Panc1 (cell line): Measurements from ENCODE around the gene GHRHR. TPM values are rescaled to one million over a fixed set of nuclear protein-coding genes. Genes with fewer than 3 reads are reported as not detected.

Experiments used
- ATAC-seq: fragments of 200-7000 bp; cut with Tn5 transposase; 2 replicates; pipeline ENCODE4 v1.9.1; 2020; ENCODE audit warnings: mild to moderate bottlenecking, moderate library complexity
- BruUV-seq: library from RNA; stranded (reverse); fragments of 400-500 nt; replicated peaks from 2 replicates; lab custom pipeline; 2021; lab: Mats Ljungman, UMichigan
- CTCF ChIA-PET: fragments of 300-600 bp; sonication (Branson Sonifier 250); formaldehyde crosslinking; loops from one replicate; lab custom pipeline; 2022; ENCODE audit warnings: antibody characterized with exemption; lab: Charles Lee
- POLR2A ChIA-PET: fragments of 300-600 bp; sonication (Branson Sonifier 250); formaldehyde crosslinking; loops from one replicate; lab custom pipeline; 2022; ENCODE audit warnings: antibody characterized with exemption; lab: Charles Lee
- DNase-seq: peaks from one replicate; pipeline ENCODE4 v3.0.0-alpha.2; 2010; ENCODE audit warnings: low read depth, low spot score
- H3K27ac ChIP-seq: 2 replicates; pipeline ENCODE4 v1.5.1; 2011; ENCODE audit warnings: mild to moderate bottlenecking, low read length, inconsistent platforms
- H3K27me3 ChIP-seq: fragments of 200-500 bp; sonication (Bioruptor generic); 2 replicates; pipeline ENCODE4 v1.6.0; 2014; ENCODE audit warnings: low read length, inconsistent platforms; ENCODE audit not compliant: control insufficient read depth, insufficient read depth
- H3K36me3 ChIP-seq: fragments of 200-500 bp; sonication (Bioruptor generic); 2 replicates; pipeline ENCODE4 v1.5.1; 2014; ENCODE audit warnings: inconsistent platforms, mild to moderate bottlenecking, low read length, moderate library complexity; ENCODE audit not compliant: control insufficient read depth, insufficient read depth
- H3K4me1 ChIP-seq: 2 replicates; pipeline ENCODE4 v1.5.1; 2011; ENCODE audit warnings: inconsistent platforms, mild to moderate bottlenecking, low read length, moderate library complexity; ENCODE audit not compliant: control insufficient read depth, insufficient read depth
- H3K4me3 ChIP-seq, 2 experiments: 2 replicates each; pipeline ENCODE4 v1.5.1; 2011 to 2012; ENCODE audit warnings: low read depth in 2 of 2, low read length in 2 of 2, mild to moderate bottlenecking in 2 of 2, inconsistent platforms in 1 of 2, moderate library complexity in 1 of 2
- H3K9me3 ChIP-seq: fragments of 200-500 bp; sonication (Bioruptor generic); 2 replicates; pipeline ENCODE4 v1.5.1; 2014; ENCODE audit warnings: low read depth, mild to moderate bottlenecking, inconsistent platforms, low read length, moderate library complexity; ENCODE audit not compliant: control insufficient read depth, insufficient read depth
- CTCF ChIP-seq: fragments of 450-650 bp; IDR thresholded peaks from 2 replicates; pipeline ENCODE4 v1.5.1; 2017; ENCODE audit warnings: mild to moderate bottlenecking
- POLR2AphosphoS5 ChIP-seq: IDR thresholded peaks from 2 replicates; pipeline ENCODE4 v1.6.1; 2012; ENCODE audit warnings: mild to moderate bottlenecking, low read depth, low read length, moderate library complexity
- REST ChIP-seq, 2 experiments: IDR thresholded peaks; 2 replicates each; pipeline ENCODE4 v1.6.1; 2011 to 2012; ENCODE audit warnings: low read depth in 2 of 2, control low read depth in 1 of 2, low read length in 1 of 2, mild to moderate bottlenecking in 1 of 2, moderate library complexity in 1 of 2; ENCODE audit not compliant: insufficient read depth in 1 of 2
- SIN3A ChIP-seq: IDR thresholded peaks from 2 replicates; pipeline ENCODE4 v1.6.1; 2012; ENCODE audit warnings: low read depth, mild to moderate bottlenecking, low read length, moderate library complexity, borderline replicate concordance; ENCODE audit not compliant: insufficient read depth
- TCF7L2 ChIP-seq: IDR thresholded peaks from 2 replicates; pipeline ENCODE4 v1.6.1; 2011; ENCODE audit warnings: mild to moderate bottlenecking, low read depth, low read length, inconsistent platforms
- in situ Hi-C: cut with HindIII; loops from 2 replicates; pipeline ENCODE4 v1.10.0; 2016; ENCODE audit warnings: low sequenced_read_pairs, low pct_unique_long_range_greater_than_20kb
- intact Hi-C: fragments of 100-400 bp; cut with micrococcal nuclease; formaldehyde crosslinking; loops from one replicate; pipeline ENCODE4 v1.10.0; 2022; ENCODE audit not compliant: unreplicated experiment
- total RNA-seq: library from RNA; stranded (reverse); gene quantifications from one replicate; pipeline ENCODE4 v1.2.1, GENCODE V29; 2021; ENCODE audit not compliant: unreplicated experiment

The GHRHR gene
- total RNA-seq, 1 experiment from 2014 or later, result not detected

GRCh38 chr7:30931929-30932540 is 31.7 kb upstream of the GHRHR start:
- H3K4me1 ChIP-seq, result no peaks in the 10 kb centered on the region
- in situ Hi-C loops (no loop called here), intact Hi-C loops (no loop called here)
- POLR2A ChIA-PET, result no interaction called here
- no peaks in the 10 kb centered on the region for H3K27me3 ChIP-seq
- no peaks in the 10 kb centered on the region for H3K9me3 ChIP-seq
- H3K4me3 ChIP-seq, result no peak overlapping the region
- no peak overlapping the region for H3K27ac ChIP-seq
- CTCF ChIA-PET, result no interaction called here
- DNase-seq (no peak), ATAC-seq (no peak)
- no peaks in the 10 kb centered on the region for H3K36me3 ChIP-seq
- TF ChIP-seq TCF7L2 (no peak), CTCF (no peak), POLR2AphosphoS5 (no peak), REST (IDR thresholded peaks at IDR 0.05; ENCODE audit: insufficient read depth in 1 of 2, low read depth in 2 of 2, low read length in 1 of 2) (no peak), SIN3A (no peak)
- no TSS peak for BruUV-seq

- Histone ChIP-seq H3K4me3 (no peak overlapping the region), H3K27me3 (no peaks in the 10 kb centered on the region), H3K36me3 (no peaks in the 10 kb centered on the region), H3K4me1 (no peaks in the 10 kb centered on the region), H3K27ac (no peak overlapping the region), H3K9me3 (no peaks in the 10 kb centered on the region)
- no TSS peak for BruUV-seq
- intact Hi-C loops (no loop called here), in situ Hi-C loops (no loop called here)
- POLR2A ChIA-PET, result no interaction called here
- no peak for ATAC-seq
- CTCF ChIA-PET, result no interaction called here
- DNase-seq, result no peak
- no peak for TF ChIP-seq REST (IDR thresholded peaks at IDR 0.05; ENCODE audit: insufficient read depth in 1 of 2, low read depth in 2 of 2, low read length in 1 of 2)
- TF ChIP-seq SIN3A, result no peak
- no peak for TF ChIP-seq CTCF
- TF ChIP-seq POLR2AphosphoS5, result no peak
- no peak for TF ChIP-seq TCF7L2
Observed at GRCh38 chr7:30932562-30932961, 31.2 kb upstream of the GHRHR start.
